Central memory CD8-positive, alpha-beta T cell (primary cell): ENCODE measurements around the gene GABRP.
"Not testable (repeated sequence)": the region's sequence is repeated elsewhere in the genome, so short reads cannot be mapped to it uniquely, and the experiment has no call there.

ENCODE experiments used
- ATAC-seq: fragments of 150-1000 bp; cut with Tn5 transposase; replicated peaks from 2 replicates; pipeline ENCODE4 v1.10.0; 2022; ENCODE audit warnings: mild to moderate bottlenecking, moderate FRiP score, moderate number of reproducible peaks; ENCODE audit not compliant: poor library complexity, severe bottlenecking; ENCODE audit errors: extremely low read depth
- DNase-seq, 2 donors: peaks; one replicate each; pipeline ENCODE4 v3.0.0; 2021; ENCODE audit warnings: low spot score in 2 of 2
- H3K27ac Mint-ChIP-seq: one replicate; pipeline ENCODE4 v1.8.0; 2022; ENCODE audit warnings: low read depth, mild to moderate bottlenecking, moderate library complexity, mixed read lengths
- H3K27me3 Mint-ChIP-seq: one replicate; pipeline ENCODE4 v1.8.0; 2022; ENCODE audit warnings: mixed read lengths
- H3K36me3 Mint-ChIP-seq: one replicate; pipeline ENCODE4 v1.8.0; 2022; ENCODE audit warnings: mild to moderate bottlenecking, moderate library complexity, mixed read lengths; ENCODE audit not compliant: insufficient read depth
- H3K4me1 Mint-ChIP-seq: one replicate; pipeline ENCODE4 v1.8.0; 2022; ENCODE audit warnings: mixed read lengths
- H3K4me3 Mint-ChIP-seq: one replicate; pipeline ENCODE4 v1.8.0; 2022; ENCODE audit warnings: mild to moderate bottlenecking, moderate library complexity, mixed read lengths
- H3K9me3 Mint-ChIP-seq: one replicate; pipeline ENCODE4 v1.8.0; 2022; ENCODE audit warnings: mixed read lengths

The GABRP gene

GRCh38 chr5:170821257-170821800 lies 37.8 kb downstream of the GABRP start:
- Mint-ChIP-seq H3K4me3 (no peak overlapping the region), H3K36me3 (no peaks in the 10 kb centered on the region), H3K4me1 (no peaks in the 10 kb centered on the region), H3K9me3 (peaks cover 5% of the 10 kb centered on the region), H3K27ac (no peak overlapping the region), H3K27me3 (peaks cover 8% of the 10 kb centered on the region)
- ATAC-seq (no peak), DNase-seq (no peak)

GRCh38 chr5:170826117-170826516 lies 42.6 kb downstream of the GABRP start:
- DNase-seq, result no peak

GRCh38 chr5:170832241-170832640 lies 48.7 kb downstream of the GABRP start:
- H3K27ac Mint-ChIP-seq, result no peak overlapping the region
- H3K27me3 Mint-ChIP-seq, result no peaks in the 10 kb centered on the region
- H3K4me3 Mint-ChIP-seq, result no peak overlapping the region
- peaks cover 17% of the 10 kb centered on the region for H3K9me3 Mint-ChIP-seq
- DNase-seq, result no peak
- ATAC-seq, result no peak
- H3K4me1 Mint-ChIP-seq, result no peaks in the 10 kb centered on the region
- peaks cover 3% of the 10 kb centered on the region for H3K36me3 Mint-ChIP-seq

More at GRCh38 chr5:170826117-170826516, 42.6 kb downstream of the GABRP start:
- ATAC-seq, result no peak
- Mint-ChIP-seq H3K27ac (no peak overlapping the region), H3K4me1 (no peaks in the 10 kb centered on the region), H3K4me3 (no peak overlapping the region), H3K27me3 (peaks cover 10% of the 10 kb centered on the region), H3K36me3 (no peaks in the 10 kb centered on the region), H3K9me3 (peaks cover 5% of the 10 kb centered on the region)

- Mint-ChIP-seq H3K27ac (peak overlapping the region; percentile 7), H3K9me3 (peaks cover 17% of the 10 kb centered on the region)
- DNase-seq, H3K27me3 Mint-ChIP-seq, ATAC-seq, H3K4me3 Mint-ChIP-seq, H3K36me3 Mint-ChIP-seq, H3K4me1 Mint-ChIP-seq: not testable (repeated sequence)
Measured at GRCh38 chr5:170833981-170834380, 50.5 kb downstream of the GABRP start.

- H3K4me1 Mint-ChIP-seq, result no peaks in the 10 kb centered on the region
- ATAC-seq (no peak), DNase-seq (no peak)
- peaks cover 17% of the 10 kb centered on the region for H3K9me3 Mint-ChIP-seq
- H3K27me3 Mint-ChIP-seq, result no peaks in the 10 kb centered on the region
- peaks cover 3% of the 10 kb centered on the region for H3K36me3 Mint-ChIP-seq
- H3K27ac Mint-ChIP-seq, result no peak overlapping the region
- H3K4me3 Mint-ChIP-seq, result no peak overlapping the region
Measured at GRCh38 chr5:170836226-170836625, 52.7 kb downstream of the GABRP start.

GRCh38 chr5:170843870-170844269 lies 60.3 kb downstream of the GABRP start:
- DNase-seq (no peak), ATAC-seq (no peak)
- Mint-ChIP-seq H3K27ac (no peak overlapping the region), H3K4me1 (no peaks in the 10 kb centered on the region), H3K36me3 (no peaks in the 10 kb centered on the region), H3K9me3 (no peaks in the 10 kb centered on the region), H3K27me3 (no peaks in the 10 kb centered on the region), H3K4me3 (no peak overlapping the region)

- H3K36me3 Mint-ChIP-seq, result no peaks in the 10 kb centered on the region
- no peak overlapping the region for H3K27ac Mint-ChIP-seq
- H3K4me3 Mint-ChIP-seq, result no peak overlapping the region
- H3K4me1 Mint-ChIP-seq, result no peaks in the 10 kb centered on the region
- no peaks in the 10 kb centered on the region for H3K27me3 Mint-ChIP-seq
- ATAC-seq (no peak), DNase-seq (no peak)
- H3K9me3 Mint-ChIP-seq, result no peaks in the 10 kb centered on the region
Measured at GRCh38 chr5:170844651-170845050, 61.1 kb downstream of the GABRP start.

- DNase-seq (no peak), ATAC-seq (no peak)
- H3K36me3 Mint-ChIP-seq, result no peaks in the 10 kb centered on the region
- no peak overlapping the region for H3K27ac Mint-ChIP-seq
- no peaks in the 10 kb centered on the region for H3K27me3 Mint-ChIP-seq
- no peaks in the 10 kb centered on the region for H3K9me3 Mint-ChIP-seq
- no peak overlapping the region for H3K4me3 Mint-ChIP-seq
- no peaks in the 10 kb centered on the region for H3K4me1 Mint-ChIP-seq
Measured at GRCh38 chr5:170846416-170846815, 62.9 kb downstream of the GABRP start.

- Mint-ChIP-seq H3K36me3 (no peaks in the 10 kb centered on the region), H3K27ac (no peak overlapping the region), H3K4me1 (no peaks in the 10 kb centered on the region), H3K4me3 (no peak overlapping the region), H3K9me3 (no peaks in the 10 kb centered on the region), H3K27me3 (no peaks in the 10 kb centered on the region)
- no peak for ATAC-seq
- DNase-seq, result no peak
Measured at GRCh38 chr5:170846846-170847245, 63.3 kb downstream of the GABRP start.

GRCh38 chr5:170848033-170848432 lies 64.5 kb downstream of the GABRP start:
- no peak for ATAC-seq
- Mint-ChIP-seq H3K27me3 (no peaks in the 10 kb centered on the region), H3K4me1 (no peaks in the 10 kb centered on the region)

GRCh38 chr5:170849374-170849773 lies 65.8 kb downstream of the GABRP start:
- Mint-ChIP-seq H3K27me3 (no peaks in the 10 kb centered on the region), H3K9me3 (no peaks in the 10 kb centered on the region), H3K36me3 (no peaks in the 10 kb centered on the region), H3K4me1 (no peaks in the 10 kb centered on the region), H3K4me3 (no peak overlapping the region), H3K27ac (no peak overlapping the region)
- DNase-seq (no peak), ATAC-seq (no peak)

More at GRCh38 chr5:170848033-170848432, 64.5 kb downstream of the GABRP start:
- H3K36me3 Mint-ChIP-seq, result no peaks in the 10 kb centered on the region
- no peak for DNase-seq
- no peak overlapping the region for H3K27ac Mint-ChIP-seq
- H3K4me3 Mint-ChIP-seq, result no peak overlapping the region
- H3K9me3 Mint-ChIP-seq, result no peaks in the 10 kb centered on the region

GRCh38 chr5:170854566-170854965 lies 71.0 kb downstream of the GABRP start:
- Mint-ChIP-seq H3K9me3 (peaks cover 10% of the 10 kb centered on the region), H3K27me3 (no peaks in the 10 kb centered on the region), H3K36me3 (no peaks in the 10 kb centered on the region), H3K4me1 (no peaks in the 10 kb centered on the region), H3K27ac (no peak overlapping the region), H3K4me3 (no peak overlapping the region)
- no peak for DNase-seq
- no peak for ATAC-seq

GRCh38 chr5:170857066-170857465 lies 73.5 kb downstream of the GABRP start:
- Mint-ChIP-seq H3K4me1 (no peaks in the 10 kb centered on the region), H3K4me3 (no peak overlapping the region), H3K27me3 (peaks cover 14% of the 10 kb centered on the region), H3K27ac (no peak overlapping the region), H3K36me3 (peaks cover 2% of the 10 kb centered on the region), H3K9me3 (peaks cover 24% of the 10 kb centered on the region)
- no peak for ATAC-seq
- no peak for DNase-seq

GRCh38 chr5:170860415-170860814 lies 76.9 kb downstream of the GABRP start:
- no peak overlapping the region for H3K27ac Mint-ChIP-seq
- peaks cover 36% of the 10 kb centered on the region for H3K27me3 Mint-ChIP-seq
- DNase-seq (no peak), ATAC-seq (no peak)
- no peaks in the 10 kb centered on the region for H3K4me1 Mint-ChIP-seq
- peaks cover 30% of the 10 kb centered on the region for H3K9me3 Mint-ChIP-seq
- no peak overlapping the region for H3K4me3 Mint-ChIP-seq
- peaks cover 2% of the 10 kb centered on the region for H3K36me3 Mint-ChIP-seq
